WTC11 (cell line): ENCODE results near the gene FAM50A. TPM values are rescaled to one million over a fixed set of nuclear protein-coding genes. Genes with fewer than 3 reads are reported as not detected.

Experiments
- ATAC-seq: fragments of 200-7000 bp; cut with Tn5 transposase; 2 replicates; pipeline ENCODE4 v1.10.0; 2021; ENCODE audit warnings: mild to moderate bottlenecking, moderate library complexity
- CTCF ChIA-PET: fragments of 300-600 bp; sonication (Branson Sonifier 250); formaldehyde crosslinking; loops from one replicate; lab custom pipeline; 2021; ENCODE audit warnings: antibody characterized with exemption; lab: Charles Lee
- POLR2A ChIA-PET: fragments of 350-600 bp; sonication (Branson Sonifier 250); formaldehyde crosslinking; loops from one replicate; lab custom pipeline; 2021; ENCODE audit warnings: antibody characterized with exemption; lab: Charles Lee
- DNase-seq: peaks from one replicate; pipeline ENCODE4 v3.0.0; 2021; ENCODE audit warnings: low spot score
- H3K27ac Mint-ChIP-seq: 2 replicates; pipeline ENCODE4 v1.8.0; 2021; ENCODE audit warnings: mixed read lengths
- H3K27me3 Mint-ChIP-seq: 2 replicates; pipeline ENCODE4 v1.8.0; 2021; ENCODE audit warnings: low read depth, mild to moderate bottlenecking, moderate library complexity, mixed read lengths
- H3K36me3 Mint-ChIP-seq: 2 replicates; pipeline ENCODE4 v1.8.0; 2021; ENCODE audit warnings: mixed read lengths
- H3K4me1 Mint-ChIP-seq: 2 replicates; pipeline ENCODE4 v1.8.0; 2022; ENCODE audit warnings: mixed read lengths
- H3K4me3 Mint-ChIP-seq: 2 replicates; pipeline ENCODE4 v1.8.0; 2021; ENCODE audit warnings: mild to moderate bottlenecking, moderate library complexity, mixed read lengths
- H3K9me3 Mint-ChIP-seq: 2 replicates; pipeline ENCODE4 v1.8.0; 2021; ENCODE audit warnings: mixed read lengths
- ATF6 ChIP-seq: sonication (generic); formaldehyde crosslinking; IDR thresholded peaks from 2 replicates; pipeline ENCODE4 v1.8.1; 2023; ENCODE audit warnings: mild to moderate bottlenecking, missing genetic modification reagents
- CDX4 ChIP-seq: fragments of 250-450 bp; sonication (Bioruptor Pico); IDR thresholded peaks from 2 replicates; pipeline ENCODE4 v1.9.0; 2021; ENCODE audit warnings: moderate library complexity, mild to moderate bottlenecking, inconsistent platforms, borderline replicate concordance
- CTCF ChIP-seq: fragments of 200-600 bp; IDR thresholded peaks from 2 replicates; pipeline ENCODE4 v1.8.0; 2022; ENCODE audit warnings: antibody characterized with exemption
- EMX1 ChIP-seq: fragments of 250-450 bp; sonication (Bioruptor Pico); IDR thresholded peaks from 2 replicates; pipeline ENCODE4 v1.8.0; 2021; ENCODE audit warnings: mild to moderate bottlenecking
- ESRRA ChIP-seq: sonication (generic); formaldehyde crosslinking; IDR thresholded peaks from 2 replicates; pipeline ENCODE4 v1.8.1; 2022; ENCODE audit warnings: mild to moderate bottlenecking, missing genetic modification reagents, borderline replicate concordance
- FOXJ3 ChIP-seq: sonication (generic); formaldehyde crosslinking; IDR thresholded peaks from 2 replicates; pipeline ENCODE4 v1.9.0; 2021; ENCODE audit warnings: missing genetic modification reagents, mild to moderate bottlenecking, borderline replicate concordance
- GRHL2 ChIP-seq: fragments of 250-450 bp; sonication (Bioruptor Pico); IDR thresholded peaks from 2 replicates; pipeline ENCODE4 v1.8.0; 2022; ENCODE audit warnings: mild to moderate bottlenecking, moderate library complexity; ENCODE audit not compliant: insufficient replicate concordance, severe bottlenecking
- GTF2I ChIP-seq: fragments of 250-450 bp; sonication (Bioruptor Pico); conservative IDR thresholded peaks from 2 replicates; pipeline ENCODE4 v1.4.0; 2021; ENCODE audit warnings: mild to moderate bottlenecking
- MLX ChIP-seq: sonication (generic); formaldehyde crosslinking; IDR thresholded peaks from 2 replicates; pipeline ENCODE4 v1.8.1; 2023; ENCODE audit warnings: mild to moderate bottlenecking, missing genetic modification reagents, moderate library complexity
- NFE2L1 ChIP-seq: sonication (generic); formaldehyde crosslinking; IDR thresholded peaks from 2 replicates; pipeline ENCODE4 v1.8.1; 2023; ENCODE audit warnings: missing genetic modification reagents
- NFYB ChIP-seq: sonication (generic); formaldehyde crosslinking; conservative IDR thresholded peaks from 2 replicates; pipeline ENCODE4 v1.8.0; 2022; ENCODE audit warnings: low read depth, missing genetic modification reagents
- NR2C2 ChIP-seq: sonication (generic); formaldehyde crosslinking; IDR thresholded peaks from 2 replicates; pipeline ENCODE4 v1.8.0; 2022; ENCODE audit warnings: mild to moderate bottlenecking, missing genetic modification reagents
- NR3C1 ChIP-seq: sonication (generic); formaldehyde crosslinking; conservative IDR thresholded peaks from 2 replicates; pipeline ENCODE4 v1.8.1; 2023; ENCODE audit warnings: low read depth, mild to moderate bottlenecking, missing genetic modification reagents
- TEAD1 ChIP-seq: sonication (generic); formaldehyde crosslinking; IDR thresholded peaks from 2 replicates; pipeline ENCODE4 v1.8.0; 2022; ENCODE audit warnings: mild to moderate bottlenecking, missing genetic modification reagents
- TP53 ChIP-seq: sonication (generic); formaldehyde crosslinking; IDR thresholded peaks from 2 replicates; pipeline ENCODE4 v1.8.1; 2023; ENCODE audit warnings: mild to moderate bottlenecking, missing genetic modification reagents
- ZBTB43 ChIP-seq: sonication (generic); formaldehyde crosslinking; IDR thresholded peaks from 2 replicates; pipeline ENCODE4 v1.8.1; 2023; ENCODE audit warnings: mild to moderate bottlenecking, missing genetic modification reagents
- ZNF423 ChIP-seq: fragments of 250-450 bp; sonication (Bioruptor Pico); IDR thresholded peaks from 2 replicates; pipeline ENCODE4 v2.1.2; 2022; ENCODE audit warnings: mild to moderate bottlenecking, moderate library complexity
- total RNA-seq: library from RNA; stranded (reverse); gene quantifications from 3 replicates; pipeline ENCODE4 v1.2.3, GENCODE V29; 2021

FAM50A gene
- total RNA-seq, 1 experiment from 2014 or later: 50.2 TPM

GRCh38 chrX:154472685-154473632, 29.0 kb downstream of the FAM50A start:
- CTCF ChIA-PET: no interaction called here
- Mint-ChIP-seq H3K27me3 (peaks cover 2% of the 10 kb centered on the region; the same call in 1 of the 2 replicates), H3K27ac (no peak overlapping the region), H3K4me3 (no peak overlapping the region), H3K9me3 (no peaks in the 10 kb centered on the region), H3K36me3 (peaks cover 2% of the 10 kb centered on the region; the same call in 1 of the 2 replicates), H3K4me1 (no peaks in the 10 kb centered on the region)
- TF ChIP-seq TP53 (CRISPR knock-in tag) (no peak), TEAD1 (no peak), MLX (no peak), NFE2L1 (CRISPR knock-in tag) (no peak), ZBTB43 (no peak), CTCF (no peak), GTF2I (CRISPR knock-in tag) (no peak), GRHL2 (CRISPR knock-in tag) (no peak), NR3C1 (CRISPR knock-in tag) (no peak), FOXJ3 (CRISPR knock-in tag) (no peak), ZNF423 (CRISPR knock-in tag) (no peak), ESRRA (CRISPR knock-in tag) (no peak), NFYB (CRISPR knock-in tag) (no peak), CDX4 (no peak), EMX1 (CRISPR knock-in tag) (no peak)
- POLR2A ChIA-PET: no interaction called here
- ATAC-seq (no peak), DNase-seq (no peak)

- Mint-ChIP-seq H3K27me3 (peaks cover 2% of the 10 kb centered on the region; the same call in 1 of the 2 replicates), H3K4me1 (no peaks in the 10 kb centered on the region), H3K9me3 (no peaks in the 10 kb centered on the region), H3K36me3 (peaks cover 2% of the 10 kb centered on the region; the same call in 1 of the 2 replicates), H3K27ac (no peak overlapping the region)
- ATAC-seq: no peak
- no peak for TF ChIP-seq NR2C2 (CRISPR knock-in tag)
- no peak for TF ChIP-seq ATF6 (CRISPR knock-in tag)
- TF ChIP-seq, all 79 proteins: peak for 0
- no peak overlapping the region for H3K4me3 Mint-ChIP-seq
- ChIA-PET CTCF (interaction anchor here (0.7 kb wide), 1 partner anchor 53 kb away, joined by 3 read pairs; no protein-coding TSS in a partner anchor), POLR2A (no interaction called here)
- DNase-seq: no peak
Measured at GRCh38 chrX:154473683-154474082, 29.7 kb downstream of the FAM50A start.
